Kidney epithelial cell (primary cell): ENCODE measurements around the gene ANKRD53. TPM values are rescaled to one million over a fixed set of nuclear protein-coding genes. Genes with fewer than 3 reads are reported as not detected.
A peak's percentile ranks its signal among the peaks of the same experiment; 100 is the strongest.

ENCODE experiments used
- DNase-seq: peaks from one replicate; pipeline ENCODE4 v3.0.0-alpha.2; 2010; ENCODE audit warnings: low read depth
- H3K27me3 ChIP-seq: 2 replicates; pipeline ENCODE4 v1.6.0; 2011; ENCODE audit warnings: low read length; ENCODE audit not compliant: control insufficient read depth, insufficient read depth
- H3K36me3 ChIP-seq: 2 replicates; pipeline ENCODE4 v1.5.1; 2011; ENCODE audit warnings: low read length; ENCODE audit not compliant: control insufficient read depth, insufficient read depth
- H3K4me3 ChIP-seq: 2 replicates; pipeline ENCODE4 v1.5.1; 2011; ENCODE audit warnings: low read depth, mild to moderate bottlenecking, control low read depth, low read length
- total RNA-seq: library from RNA; depleted of rRNA; stranded (reverse); fragments of >200 nt; gene quantifications from 2 replicates; pipeline ENCODE4 v1.2.3, GENCODE V29; 2015
- TF ChIP-seq, protein P1 (sequence below): IDR thresholded peaks from 2 replicates; pipeline ENCODE4 v1.5.1; 2011; ENCODE audit warnings: mild to moderate bottlenecking, moderate library complexity, low read length, control low read depth, inconsistent platforms; ENCODE audit not compliant: insufficient read depth, poor library complexity, severe bottlenecking

The ANKRD53 gene
- total RNA-seq, 1 donor from 2014 or later: 0.54 TPM

DNA sequence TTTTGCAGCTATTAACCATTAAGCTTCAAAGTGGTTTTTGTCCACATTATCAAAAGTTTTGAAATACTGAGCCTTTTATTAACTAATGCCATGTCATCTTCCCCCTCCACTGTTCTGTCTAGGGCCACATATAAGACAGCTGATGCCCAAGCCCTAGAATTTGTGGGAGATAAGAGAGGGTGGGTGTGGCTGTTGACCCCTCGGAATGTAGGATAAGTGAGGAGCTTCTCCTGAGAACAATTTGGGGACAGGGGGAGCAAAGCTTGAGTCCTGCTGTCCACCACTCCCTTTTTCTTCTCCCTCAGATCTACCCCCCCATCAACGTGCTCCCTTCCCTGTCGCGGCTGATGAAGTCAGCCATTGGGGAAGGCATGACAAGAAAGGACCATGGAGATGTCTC lies 14.3 kb upstream of the ANKRD53 start:
- no peak for DNase-seq
- no peaks in the 10 kb centered on the region for H3K36me3 ChIP-seq
- TF ChIP-seq, protein P1, sequence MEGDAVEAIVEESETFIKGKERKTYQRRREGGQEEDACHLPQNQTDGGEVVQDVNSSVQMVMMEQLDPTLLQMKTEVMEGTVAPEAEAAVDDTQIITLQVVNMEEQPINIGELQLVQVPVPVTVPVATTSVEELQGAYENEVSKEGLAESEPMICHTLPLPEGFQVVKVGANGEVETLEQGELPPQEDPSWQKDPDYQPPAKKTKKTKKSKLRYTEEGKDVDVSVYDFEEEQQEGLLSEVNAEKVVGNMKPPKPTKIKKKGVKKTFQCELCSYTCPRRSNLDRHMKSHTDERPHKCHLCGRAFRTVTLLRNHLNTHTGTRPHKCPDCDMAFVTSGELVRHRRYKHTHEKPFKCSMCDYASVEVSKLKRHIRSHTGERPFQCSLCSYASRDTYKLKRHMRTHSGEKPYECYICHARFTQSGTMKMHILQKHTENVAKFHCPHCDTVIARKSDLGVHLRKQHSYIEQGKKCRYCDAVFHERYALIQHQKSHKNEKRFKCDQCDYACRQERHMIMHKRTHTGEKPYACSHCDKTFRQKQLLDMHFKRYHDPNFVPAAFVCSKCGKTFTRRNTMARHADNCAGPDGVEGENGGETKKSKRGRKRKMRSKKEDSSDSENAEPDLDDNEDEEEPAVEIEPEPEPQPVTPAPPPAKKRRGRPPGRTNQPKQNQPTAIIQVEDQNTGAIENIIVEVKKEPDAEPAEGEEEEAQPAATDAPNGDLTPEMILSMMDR: no peak
- H3K27me3 ChIP-seq: peaks cover 21% of the 10 kb centered on the region
- H3K4me3 ChIP-seq: no peak overlapping the region

DNA sequence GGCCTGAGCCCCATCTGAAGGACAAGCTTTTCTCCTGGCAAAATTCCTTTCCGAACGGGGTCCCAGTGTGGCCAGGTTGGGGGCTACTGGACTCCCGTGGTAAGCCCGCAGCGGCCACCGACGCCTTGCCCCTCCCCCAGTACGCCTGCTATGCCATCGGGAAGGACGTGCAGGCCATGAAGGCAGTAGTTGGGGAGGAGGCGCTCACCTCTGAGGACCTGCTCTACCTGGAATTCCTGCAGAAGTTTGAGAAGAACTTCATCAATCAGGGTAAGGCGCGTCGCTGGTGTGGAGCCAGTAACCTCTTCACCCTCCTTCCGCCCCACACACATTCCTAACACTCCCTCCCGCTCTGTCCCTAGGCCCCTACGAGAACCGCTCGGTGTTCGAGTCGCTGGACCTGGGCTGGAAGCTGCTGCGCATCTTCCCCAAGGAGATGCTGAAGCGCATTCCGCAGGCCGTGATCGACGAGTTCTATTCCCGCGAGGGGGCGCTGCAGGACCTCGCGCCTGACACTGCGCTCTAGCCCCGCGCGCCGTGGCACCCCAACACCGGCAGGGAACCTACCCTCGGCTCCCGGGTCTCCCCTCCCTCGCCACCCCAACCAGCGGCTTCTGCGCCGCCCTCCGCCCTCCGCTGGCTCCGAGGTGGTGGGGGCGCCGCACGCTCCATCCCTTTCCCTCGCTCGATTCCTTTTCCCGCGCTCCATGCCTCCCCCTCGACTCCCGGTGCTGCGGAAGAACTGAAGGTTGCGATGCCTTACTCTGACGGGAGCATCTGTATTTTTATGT lies 13.6 kb upstream of the ANKRD53 start:
- TF ChIP-seq, protein P1: peak; percentile 70
- Histone ChIP-seq H3K36me3 (no peaks in the 10 kb centered on the region), H3K27me3 (peaks cover 21% of the 10 kb centered on the region), H3K4me3 (peak overlapping the region; percentile 7)
- DNase-seq: no peak

DNA sequence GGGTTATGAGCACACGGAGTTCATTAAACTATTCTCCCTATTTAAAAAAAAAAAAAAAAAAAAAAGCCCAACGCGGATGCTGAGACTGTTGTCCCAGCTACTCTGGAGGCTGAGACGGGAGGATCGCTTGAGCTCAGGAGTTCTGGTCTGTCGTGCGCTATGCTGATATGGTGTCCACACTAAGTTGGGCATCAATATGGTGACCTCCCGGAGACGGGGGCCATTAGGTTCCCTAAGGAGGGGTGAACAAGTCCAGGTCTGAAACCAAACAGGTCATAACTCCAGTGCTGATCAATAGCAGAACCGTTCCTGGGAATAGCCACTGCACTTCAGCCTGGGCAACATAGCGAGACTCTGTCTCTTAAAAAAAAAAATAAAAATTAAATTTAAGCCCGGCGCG lies 12.9 kb upstream of the ANKRD53 start:
- peaks cover 21% of the 10 kb centered on the region for H3K27me3 ChIP-seq
- DNase-seq: no peak
- TF ChIP-seq, protein P1: no peak
- no peak overlapping the region for H3K4me3 ChIP-seq
- no peaks in the 10 kb centered on the region for H3K36me3 ChIP-seq

DNA sequence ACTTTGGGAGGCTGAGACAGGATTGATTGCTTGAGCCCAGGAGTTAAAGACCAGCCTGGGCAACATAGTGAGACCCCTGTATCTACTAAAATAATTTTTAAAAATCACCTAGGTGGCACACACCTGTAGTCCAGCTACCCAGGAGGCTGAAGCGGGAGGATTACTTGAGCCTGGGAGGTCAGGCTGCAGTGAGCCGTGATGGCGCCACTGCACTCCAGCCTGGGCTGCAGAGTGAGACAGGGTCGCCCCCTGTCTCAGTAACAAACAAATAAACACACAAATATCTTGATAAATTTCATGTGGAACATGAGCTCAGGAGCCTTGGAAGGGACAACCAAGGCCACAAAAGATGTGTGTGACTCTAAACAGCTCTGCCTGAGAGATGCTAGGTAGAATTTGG lies 11.7 kb upstream of the ANKRD53 start:
- no peak for DNase-seq
- H3K4me3 ChIP-seq: no peak overlapping the region
- H3K36me3 ChIP-seq: no peaks in the 10 kb centered on the region
- TF ChIP-seq, protein P1: no peak
- peaks cover 21% of the 10 kb centered on the region for H3K27me3 ChIP-seq

DNA sequence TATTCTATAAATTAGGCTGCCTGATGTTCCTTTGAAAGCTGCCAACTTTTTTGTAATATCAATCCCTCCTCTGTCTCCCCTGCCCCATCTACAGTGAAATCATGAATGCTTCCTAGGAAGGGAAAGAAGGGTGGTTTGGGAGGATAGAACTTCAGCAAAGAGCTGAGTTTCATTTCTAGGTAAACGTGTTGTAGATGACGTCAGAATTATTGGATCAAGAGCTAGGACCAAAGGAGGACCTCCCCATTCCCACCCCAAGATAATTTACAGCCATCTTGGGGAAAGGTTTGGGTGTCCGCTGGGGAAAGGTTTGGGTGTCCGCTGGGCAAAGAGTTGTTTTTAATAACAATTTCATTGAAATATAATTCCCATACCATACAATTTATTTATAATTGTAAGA lies 11.2 kb upstream of the ANKRD53 start:
- Histone ChIP-seq H3K27me3 (peaks cover 20% of the 10 kb centered on the region), H3K4me3 (no peak overlapping the region), H3K36me3 (no peaks in the 10 kb centered on the region)
- TF ChIP-seq, protein P1: no peak
- no peak for DNase-seq

DNA sequence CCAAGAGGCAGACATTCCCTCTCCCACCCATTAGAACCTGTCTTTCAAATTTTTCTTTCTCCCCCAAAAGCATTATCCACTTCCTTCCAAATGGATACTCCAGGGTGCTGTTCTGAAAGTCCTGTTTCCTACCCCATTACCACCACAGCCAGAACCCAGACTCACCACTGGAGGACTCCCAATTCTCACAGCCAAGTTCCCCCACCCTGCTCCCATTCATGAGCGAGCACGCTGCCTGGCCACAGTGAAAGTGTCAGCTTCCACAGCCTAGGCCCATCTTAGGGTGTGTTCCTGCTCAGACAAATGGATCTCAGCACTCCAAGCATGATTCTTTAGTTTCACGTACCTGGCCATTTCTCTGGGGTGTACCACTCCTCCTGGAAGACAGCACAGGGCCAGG lies 3.8 kb upstream of the ANKRD53 start:
- H3K36me3 ChIP-seq: no peaks in the 10 kb centered on the region
- DNase-seq: no peak
- TF ChIP-seq, protein P1: no peak
- no peaks in the 10 kb centered on the region for H3K27me3 ChIP-seq
- H3K4me3 ChIP-seq: no peak overlapping the region
